H1 (cell line): ENCODE measurements around the gene S100A12. TPM values are rescaled to one million over a fixed set of nuclear protein-coding genes. Genes with fewer than 3 reads are reported as not detected.
A peak's percentile ranks its signal among the peaks of the same experiment; 100 is the strongest.

ENCODE experiments used
- CTCF ChIA-PET: fragments of 300-600 bp; sonication (Branson Sonifier 250); formaldehyde crosslinking; loops from one replicate; lab custom pipeline; 2021; ENCODE audit not compliant: partially characterized antibody; lab: Charles Lee
- POLR2A ChIA-PET: fragments of 300-600 bp; sonication (Branson Sonifier 250); formaldehyde crosslinking; loops from one replicate; lab custom pipeline; 2021; ENCODE audit warnings: inconsistent platforms; ENCODE audit not compliant: partially characterized antibody; lab: Charles Lee
- DNase-seq, 2 experiments: peaks; one replicate each; pipeline versions ENCODE4 v3.0.0 to v3.0.0-alpha.2; 2010 to 2022; ENCODE audit warnings: low spot score in 2 of 2, low read depth in 1 of 2, mixed read lengths in 1 of 2
- FAIRE-seq: peaks from 2 replicates; lab custom pipeline; 2011; peaks lifted over from hg19 to GRCh38; lab: Jason Lieb, UNC
- H2AFZ ChIP-seq: 2 replicates; pipeline ENCODE4 v1.8.1; 2012; ENCODE audit warnings: low read length, inconsistent platforms
- H2AK5ac ChIP-seq: 2 replicates; pipeline ENCODE4 v1.6.1; 2013; ENCODE audit warnings: low read depth, low read length
- H2BK120ac ChIP-seq: replicated peaks from 2 replicates; pipeline ENCODE3; 2013; ENCODE audit warnings: low read depth, low read length, inconsistent platforms
- H2BK12ac ChIP-seq: 2 replicates; pipeline ENCODE4 v1.6.1; 2013; ENCODE audit warnings: low read depth, low read length
- H2BK15ac ChIP-seq: 2 replicates; pipeline ENCODE4 v1.6.1; 2013; ENCODE audit warnings: low read length
- H2BK20ac ChIP-seq: 2 replicates; pipeline ENCODE4 v1.6.1; 2013; ENCODE audit warnings: low read length
- H2BK5ac ChIP-seq: 2 replicates; pipeline ENCODE4 v1.6.1; 2013; ENCODE audit warnings: low read depth, low read length
- H3K14ac ChIP-seq: 2 replicates; pipeline ENCODE4 v1.6.1; 2013; ENCODE audit warnings: inconsistent platforms; ENCODE audit not compliant: insufficient read length
- H3K18ac ChIP-seq: 2 replicates; pipeline ENCODE4 v1.6.1; 2013; ENCODE audit warnings: low read length; ENCODE audit errors: extremely low read depth
- H3K23ac ChIP-seq: 2 replicates; pipeline ENCODE4 v1.6.1; 2013; ENCODE audit warnings: inconsistent platforms; ENCODE audit not compliant: insufficient read length
- H3K23me2 ChIP-seq: 2 replicates; pipeline ENCODE4 v1.6.1; 2013; ENCODE audit warnings: low read depth, low read length
- H3K27ac ChIP-seq: 2 replicates; pipeline ENCODE4 v1.6.1; 2011; ENCODE audit warnings: low read depth, low read length, inconsistent platforms
- H3K27me3 ChIP-seq, 4 experiments: replicated peaks in 1 of 4; 1 replicate in 1 of 4; 2 replicates in 3 of 4; pipeline versions ENCODE4 v1.6.1 to v1.8.1; 2011 to 2013; ENCODE audit warnings: low read length in 3 of 4, mild to moderate bottlenecking in 3 of 4, inconsistent platforms in 2 of 4, mixed read lengths in 2 of 4, moderate library complexity in 1 of 4; ENCODE audit not compliant: control insufficient read depth in 3 of 4, insufficient read depth in 3 of 4; ENCODE audit errors: extremely low read depth in 1 of 4
- H3K36me3 ChIP-seq, 4 experiments: 2 replicates each; pipeline versions ENCODE4 v1.6.1 to v1.8.1; 2011 to 2013; ENCODE audit warnings: mild to moderate bottlenecking in 4 of 4, low read length in 3 of 4, moderate library complexity in 2 of 4, control low read depth in 1 of 4, inconsistent platforms in 1 of 4; ENCODE audit not compliant: insufficient read depth in 4 of 4, control insufficient read depth in 2 of 4
- H3K4ac ChIP-seq: replicated peaks from 2 replicates; pipeline ENCODE3; 2013; ENCODE audit warnings: low read length, low read depth, mixed read lengths, inconsistent platforms; ENCODE audit not compliant: insufficient read length
- H3K4me1 ChIP-seq, 4 experiments: replicated peaks in 1 of 4; 1 replicate in 1 of 4; 2 replicates in 3 of 4; pipeline versions ENCODE4 v1.6.1 to v1.8.1; 2011 to 2013; ENCODE audit warnings: low read length in 3 of 4, inconsistent platforms in 2 of 4, mixed read lengths in 1 of 4; ENCODE audit not compliant: insufficient read depth in 4 of 4, control insufficient read depth in 3 of 4
- H3K4me2 ChIP-seq, 2 experiments: 2 replicates each; pipeline versions ENCODE4 v1.6.1 to v1.8.1; 2011 to 2013; ENCODE audit warnings: low read depth in 2 of 2, low read length in 2 of 2, control low read depth in 1 of 2, inconsistent platforms in 1 of 2, mild to moderate bottlenecking in 1 of 2; ENCODE audit not compliant: insufficient read depth in 1 of 2
- H3K4me3 ChIP-seq, 4 experiments: fragments of 200-600, 300-600 bp in 1 of 4; sonication (generic), shearing (Covaris generic), sonication (Bioruptor Twin) in 1 of 4; 2 replicates each; pipeline versions ENCODE4 v1.5.1 to v1.8.1; 2011 to 2016; ENCODE audit warnings: low read length in 4 of 4, low read depth in 3 of 4, control low read depth in 2 of 4, inconsistent platforms in 2 of 4, mild to moderate bottlenecking in 2 of 4, mixed read lengths in 1 of 4, moderate library complexity in 1 of 4; ENCODE audit not compliant: insufficient read depth in 2 of 4; ENCODE audit errors: extremely low read depth in 1 of 4
- H3K56ac ChIP-seq: replicated peaks from 2 replicates; pipeline ENCODE3; 2013; ENCODE audit warnings: low read depth, mild to moderate bottlenecking, mixed read lengths, low read length, inconsistent platforms; ENCODE audit not compliant: insufficient read length
- H3K79me1 ChIP-seq: 2 replicates; pipeline ENCODE4 v1.6.1; 2013; ENCODE audit warnings: low read depth, low read length, control low read depth
- H3K79me2 ChIP-seq, 2 experiments: 2 replicates each; pipeline versions ENCODE4 v1.6.1 to v1.8.1; 2012 to 2013; ENCODE audit warnings: low read length in 2 of 2, mild to moderate bottlenecking in 2 of 2, inconsistent platforms in 1 of 2; ENCODE audit not compliant: insufficient read depth in 2 of 2, control insufficient read depth in 1 of 2
- H3K9ac ChIP-seq, 4 experiments: replicated peaks in 1 of 4; 1 replicate in 1 of 4; 2 replicates in 3 of 4; pipeline versions ENCODE4 v1.6.1 to v1.8.1; 2011 to 2013; ENCODE audit warnings: low read depth in 3 of 4, low read length in 3 of 4, control low read depth in 2 of 4, mild to moderate bottlenecking in 2 of 4, moderate library complexity in 2 of 4, inconsistent platforms in 1 of 4; ENCODE audit errors: extremely low read depth in 1 of 4
- H3K9me3 ChIP-seq, 2 experiments: 2 replicates each; pipeline versions ENCODE4 v1.6.1 to v1.8.1; 2012 to 2013; ENCODE audit warnings: mild to moderate bottlenecking in 2 of 2, moderate library complexity in 2 of 2, control low read depth in 1 of 2, inconsistent platforms in 1 of 2, low read depth in 1 of 2, low read length in 1 of 2, mixed read lengths in 1 of 2; ENCODE audit not compliant: insufficient read depth in 2 of 2
- H4K20me1 ChIP-seq, 2 experiments: replicated peaks in 1 of 2; 2 replicates each; pipeline versions ENCODE3 to v1.8.1; 2011 to 2013; ENCODE audit warnings: inconsistent platforms in 2 of 2, low read length in 2 of 2, mild to moderate bottlenecking in 1 of 2; ENCODE audit not compliant: insufficient read depth in 2 of 2, control insufficient read depth in 1 of 2
- H4K5ac ChIP-seq: 2 replicates; pipeline ENCODE4 v1.6.1; 2013; ENCODE audit warnings: low read length, low read depth, mixed read lengths, inconsistent platforms; ENCODE audit not compliant: insufficient read length
- H4K8ac ChIP-seq: 2 replicates; pipeline ENCODE4 v1.8.0; 2013; ENCODE audit warnings: mild to moderate bottlenecking, moderate library complexity, low read length, inconsistent platforms; ENCODE audit not compliant: insufficient read depth; ENCODE audit errors: extremely low read depth
- H4K91ac ChIP-seq: replicated peaks from 2 replicates; pipeline ENCODE3; 2013; ENCODE audit warnings: low read length, mixed read lengths, inconsistent platforms; ENCODE audit not compliant: insufficient read length
- WGBS, 2 experiments: shearing (Covaris generic) in 1 of 2; methylation state at CpG; one replicate each; pipeline versions ENCODE4 v1.1.6 to v1.1.7; 2013 to 2015; ENCODE audit warnings: low lambda C conversion rate in 2 of 2, mixed read lengths in 2 of 2, inconsistent platforms in 1 of 2, low coverage in 1 of 2, missing lambda C conversion rate in 1 of 2; ENCODE audit not compliant: insufficient replicate concordance in 2 of 2, insufficient coverage in 1 of 2, insufficient read length in 1 of 2; ENCODE audit errors: extremely low coverage in 1 of 2, missing lambda C conversion rate in 1 of 2; 5-methylcytosine and 5-hydroxymethylcytosine counted together
- polyA plus RNA-seq, 7 experiments: library from polyadenylated mRNA; depleted of rRNA in 3 of 7; stranded (reverse) in 5 of 7; unstranded in 2 of 7; fragments of >200 nt in 5 of 7; fragments of 200-250 nt in 2 of 7; gene quantifications; 1 replicate in 5 of 7; 2 replicates in 1 of 7; 4 replicates in 1 of 7; pipeline versions ENCODE4 v1.2.1 to v1.2.3, GENCODE V29; 2011 to 2013; ENCODE audit warnings: missing spikeins in 2 of 7, mixed read lengths in 2 of 7
- total RNA-seq: library from RNA; stranded (reverse); fragmentation: NEBNext Ultra II Directional; extraction: Animal tissue kit (Norgen Biotek cat#: 25700); gene quantifications from 2 replicates; pipeline ENCODE4 v1.2.1, GENCODE V29; 2021

The S100A12 gene
- total and polyA plus RNA-seq, 2 of the 8 experiments (the other 6 are each of a cell fraction or from before 2014, with no cell fraction given) = not detected

GRCh38 chr1:153353226-153353947 is 22.0 kb downstream of the S100A12 start:
- Histone ChIP-seq H3K14ac (no peak overlapping the region), H3K79me2 (no peaks in the 10 kb centered on the region), H3K27me3 (no peaks in the 10 kb centered on the region), H4K20me1 (no peaks in the 10 kb centered on the region), H3K4me2 (no peak overlapping the region), H3K23ac (no peak overlapping the region), H4K5ac (no peak overlapping the region), H3K18ac (no peak overlapping the region), H3K9me3 (no peaks in the 10 kb centered on the region), H3K9ac (no peak overlapping the region), H2AK5ac (no peak overlapping the region), H3K56ac (no peak overlapping the region), H2BK15ac (no peak overlapping the region), H4K91ac (no peak overlapping the region), H2BK20ac (no peak overlapping the region), H3K23me2 (no peaks in the 10 kb centered on the region), H3K79me1 (no peaks in the 10 kb centered on the region), H2AFZ (peak overlapping the region; percentile 42; the same call in 1 of the 2 replicates), H3K4ac (no peak overlapping the region), H3K4me1 (no peaks in the 10 kb centered on the region; a peak in 1 of 7 replicates), H2BK12ac (no peak overlapping the region), H4K8ac (no peak overlapping the region), H3K36me3 (no peaks in the 10 kb centered on the region), H3K27ac (no peak overlapping the region), H2BK120ac (no peak overlapping the region), H2BK5ac (0 out of 2 replicates have a peak overlapping the region, but pooled peaks have one; percentile 12), H3K4me3 (no peak overlapping the region)
- peak in 1 of 2 experiments; percentile 60 for DNase-seq
- WGBS, 2 experiments = 86% methylated on average over 7 of the region's 7 CpGs; no CpG with 5 or more reads in 1 of the 2 experiments
- ChIA-PET POLR2A (interaction anchor here (1.0 to 1.3 kb wide), 2 partner anchors 131 to 274 kb away, joined by 3 read pairs; partner anchors contain the start of gene S100A13), CTCF (interaction anchor here (0.6 to 8.5 kb wide), 57 partner anchors 9 to 1319 kb away, joined by 3 to 360 read pairs (median 5); partner anchors contain the start of genes PGLYRP3, S100A1 and S100A14)
- FAIRE-seq = no peak
